GM12801 (cell line): ENCODE measurements around the gene NR1H4.

Source experiments
- TF ChIP-seq, protein P1 (sequence below): IDR thresholded peaks from one replicate; pipeline ENCODE4 v1.5.1; 2011; ENCODE audit warnings: control low read depth; ENCODE audit not compliant: insufficient read length; ENCODE audit errors: extremely low read depth

The NR1H4 gene

DNA sequence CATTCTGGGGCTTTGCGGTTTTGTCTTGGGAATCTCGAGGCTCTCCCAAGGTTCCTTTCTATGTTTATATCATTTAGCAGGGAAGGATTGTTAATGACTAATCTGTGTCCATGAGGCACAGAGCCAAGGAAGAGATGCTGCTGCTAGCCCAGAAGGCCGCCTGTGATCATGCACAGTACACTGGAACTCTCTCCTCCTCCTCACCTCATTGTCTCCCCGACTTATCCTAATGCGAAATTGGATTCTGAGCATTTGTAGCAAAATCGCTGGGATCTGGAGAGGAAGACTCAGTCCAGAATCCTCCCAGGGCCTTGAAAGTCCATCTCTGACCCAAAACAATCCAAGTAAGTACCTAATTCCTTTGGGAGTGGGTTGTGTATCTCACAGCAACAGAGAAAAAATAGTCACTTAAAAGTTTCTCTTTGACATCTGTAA lies at the start of gene NR1H4:
TSS of gene NR1H4 (plus strand) at position 151 of the 435 bp plus-strand sequence. CDS start 19,458 bp downstream, outside the sequence.
- TF ChIP-seq, protein P1, sequence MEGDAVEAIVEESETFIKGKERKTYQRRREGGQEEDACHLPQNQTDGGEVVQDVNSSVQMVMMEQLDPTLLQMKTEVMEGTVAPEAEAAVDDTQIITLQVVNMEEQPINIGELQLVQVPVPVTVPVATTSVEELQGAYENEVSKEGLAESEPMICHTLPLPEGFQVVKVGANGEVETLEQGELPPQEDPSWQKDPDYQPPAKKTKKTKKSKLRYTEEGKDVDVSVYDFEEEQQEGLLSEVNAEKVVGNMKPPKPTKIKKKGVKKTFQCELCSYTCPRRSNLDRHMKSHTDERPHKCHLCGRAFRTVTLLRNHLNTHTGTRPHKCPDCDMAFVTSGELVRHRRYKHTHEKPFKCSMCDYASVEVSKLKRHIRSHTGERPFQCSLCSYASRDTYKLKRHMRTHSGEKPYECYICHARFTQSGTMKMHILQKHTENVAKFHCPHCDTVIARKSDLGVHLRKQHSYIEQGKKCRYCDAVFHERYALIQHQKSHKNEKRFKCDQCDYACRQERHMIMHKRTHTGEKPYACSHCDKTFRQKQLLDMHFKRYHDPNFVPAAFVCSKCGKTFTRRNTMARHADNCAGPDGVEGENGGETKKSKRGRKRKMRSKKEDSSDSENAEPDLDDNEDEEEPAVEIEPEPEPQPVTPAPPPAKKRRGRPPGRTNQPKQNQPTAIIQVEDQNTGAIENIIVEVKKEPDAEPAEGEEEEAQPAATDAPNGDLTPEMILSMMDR, result no peak

DNA sequence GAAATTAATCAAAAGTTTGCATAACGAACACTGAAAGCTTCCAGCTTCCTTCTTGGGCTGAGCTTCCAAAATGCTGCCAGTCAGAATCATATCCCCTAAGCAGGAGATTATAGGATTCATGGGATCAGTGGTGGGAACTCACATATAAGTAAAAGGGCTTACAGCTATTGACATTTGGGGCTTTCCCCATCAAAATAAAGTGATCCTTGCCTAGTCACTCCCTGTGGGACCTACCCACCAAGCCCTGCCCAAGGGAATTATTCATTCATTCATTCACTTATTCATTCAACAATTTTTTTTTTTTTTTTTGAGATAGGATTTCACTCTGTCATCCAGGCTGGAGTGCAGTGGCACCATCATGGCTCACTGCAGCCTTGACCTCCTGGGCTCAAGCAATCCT lies 47.5 kb upstream of the NR1H4 start:
- TF ChIP-seq, protein P1, result no peak

DNA sequence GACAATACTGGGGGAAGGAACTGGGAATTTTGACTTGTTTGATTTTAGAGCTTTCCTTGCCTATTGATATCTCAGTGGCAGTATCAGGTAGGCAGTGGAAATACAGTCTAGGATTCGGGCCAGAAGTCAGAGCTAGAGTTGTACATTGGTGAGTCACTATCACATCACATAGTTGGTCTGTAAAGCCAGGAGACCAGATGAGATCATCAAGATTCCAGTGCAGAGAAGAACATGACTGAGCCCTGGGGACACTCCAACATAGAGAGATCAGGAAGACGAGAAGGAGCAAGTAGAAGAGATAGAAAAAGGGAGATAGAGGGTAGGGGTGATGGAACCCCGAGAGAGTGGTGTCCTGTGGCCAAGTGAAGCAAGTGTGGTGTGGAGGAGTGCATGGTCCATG lies 46.6 kb upstream of the NR1H4 start:
- TF ChIP-seq, protein P1, result no peak

DNA sequence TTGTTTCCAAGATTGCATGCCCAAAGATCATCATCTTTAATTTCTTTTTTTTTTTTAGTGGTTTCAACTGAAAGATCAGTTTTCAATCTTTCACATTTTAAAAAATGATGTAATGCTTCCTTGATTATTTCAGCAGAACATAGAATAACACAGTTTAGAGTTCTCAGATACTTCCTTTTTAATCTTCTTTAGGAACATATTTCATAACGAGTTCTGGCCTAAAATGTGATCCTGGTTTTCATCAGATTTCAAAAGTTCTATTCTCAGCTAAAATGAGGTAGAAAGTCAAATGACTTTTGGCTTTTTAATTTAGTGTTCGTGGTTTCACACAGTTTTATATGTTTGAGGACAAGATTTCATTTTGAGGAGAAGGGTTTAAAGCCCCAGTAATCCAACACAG lies 40.0 kb upstream of the NR1H4 start:
- TF ChIP-seq, protein P1, result no peak

DNA sequence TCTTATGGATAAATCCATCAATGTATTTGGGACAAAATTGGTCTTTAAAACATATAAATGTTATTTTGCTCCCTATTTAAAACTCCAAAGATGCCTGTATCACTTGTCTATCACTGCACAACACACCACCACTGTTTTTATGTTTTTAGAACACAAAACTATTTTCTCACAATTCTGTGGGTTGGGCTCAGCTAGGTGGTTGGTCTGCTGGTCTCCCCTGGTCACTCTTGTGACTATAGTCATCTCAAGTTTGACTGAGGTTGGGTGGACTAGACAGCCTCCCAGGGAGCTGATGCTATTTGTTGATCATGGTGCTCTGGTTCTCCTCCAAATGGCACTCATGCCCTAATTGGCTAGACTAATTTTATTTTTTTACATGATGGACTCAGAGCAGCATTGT lies 39.5 kb upstream of the NR1H4 start:
- TF ChIP-seq, protein P1, result no peak

DNA sequence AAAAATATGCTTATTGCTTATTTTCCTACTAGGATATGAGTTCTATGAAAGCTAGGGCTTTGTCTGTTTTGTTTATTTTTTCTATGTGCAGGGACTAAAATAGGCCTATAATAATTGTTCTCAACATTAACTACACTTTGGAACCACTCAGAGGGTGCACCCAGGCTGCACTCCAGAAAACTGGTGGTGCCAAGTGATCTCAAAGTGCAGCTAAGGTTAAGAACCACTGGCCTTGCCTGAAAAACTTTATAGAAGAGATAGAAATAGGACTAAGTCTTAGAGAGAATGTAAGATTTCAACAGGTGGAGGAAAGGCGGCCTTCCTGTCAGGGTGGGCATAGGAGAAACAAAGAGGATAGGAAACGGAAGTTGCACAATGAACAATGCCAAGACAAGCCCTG lies 37.7 kb upstream of the NR1H4 start:
- TF ChIP-seq, protein P1, result no peak

DNA sequence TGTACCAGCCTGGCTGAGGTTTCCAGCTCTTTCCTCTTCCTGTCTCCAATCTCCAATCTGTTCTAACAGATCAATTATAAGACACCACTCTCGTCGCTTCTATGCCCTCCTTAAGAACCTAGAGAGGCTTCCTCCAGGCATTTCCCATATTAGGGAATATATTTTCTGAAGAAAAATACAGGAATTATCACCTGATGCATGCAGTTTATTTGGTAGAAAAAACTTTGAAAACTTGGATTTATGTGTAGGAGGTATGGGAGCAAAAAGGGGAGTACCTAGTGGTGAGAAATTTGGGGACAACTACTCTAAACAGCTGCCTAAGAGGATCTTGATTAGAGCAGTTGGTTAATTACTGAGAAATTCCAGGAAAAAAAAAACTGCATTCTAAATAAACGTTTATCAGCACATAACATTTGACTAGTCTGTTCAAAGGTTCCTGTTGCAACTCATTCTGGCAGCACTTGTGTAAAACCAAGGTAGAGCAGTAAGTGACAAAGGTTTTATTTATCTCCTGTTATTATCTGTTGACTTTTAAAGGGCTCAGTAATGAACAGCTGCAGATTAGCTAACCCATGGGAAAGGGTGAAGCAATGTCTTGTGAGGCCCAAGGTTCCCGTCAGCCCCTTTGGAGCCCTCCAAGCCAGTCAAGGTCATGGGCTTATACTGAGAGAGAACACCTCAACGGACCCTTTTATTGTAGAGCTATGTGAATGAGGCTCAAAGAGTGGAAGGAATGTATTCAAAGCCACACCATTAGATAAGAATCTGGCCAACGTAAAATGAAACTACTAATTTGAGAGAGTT lies 36.4 kb upstream of the NR1H4 start:
- TF ChIP-seq, protein P1, result no peak
